Neutrophil (primary cell): Measurements from ENCODE around the gene RNF225.

Experiments
- H3K27ac ChIP-seq: fragments of 200-600 bp; sonication (generic); 2 replicates; pipeline ENCODE4 v1.5.1; 2016; ENCODE audit warnings: mild to moderate bottlenecking, moderate library complexity
- H3K27me3 ChIP-seq: fragments of 200-600 bp; sonication (generic); 2 replicates; pipeline ENCODE4 v1.6.0; 2016; ENCODE audit warnings: mild to moderate bottlenecking
- H3K36me3 ChIP-seq: fragments of 200-600 bp; sonication (generic); 2 replicates; pipeline ENCODE4 v1.5.1; 2017
- H3K4me1 ChIP-seq, 2 experiments: fragments of 200-600 bp in 1 of 2; sonication (generic) in 1 of 2; 1 replicate in 1 of 2; 2 replicates in 1 of 2; pipeline versions ENCODE4 v1.5.1 to v1.6.1; 2013 to 2016; ENCODE audit warnings: low read depth in 1 of 2, low read length in 1 of 2, mild to moderate bottlenecking in 1 of 2, moderate library complexity in 1 of 2; ENCODE audit not compliant: control insufficient read depth in 1 of 2, insufficient read depth in 1 of 2
- H3K4me3 ChIP-seq, 2 experiments: fragments of 200-600 bp in 1 of 2; sonication (generic) in 1 of 2; 1 replicate in 1 of 2; 2 replicates in 1 of 2; pipeline ENCODE4 v1.5.1; 2013 to 2016; ENCODE audit warnings: low read depth in 1 of 2, low read length in 1 of 2, mild to moderate bottlenecking in 1 of 2, moderate library complexity in 1 of 2
- H3K9me3 ChIP-seq: fragments of 200-600 bp; sonication (generic); 2 replicates; pipeline ENCODE4 v1.5.1; 2016
- CTCF ChIP-seq: fragments of 200-600 bp; sonication (generic); IDR thresholded peaks from 2 replicates; pipeline ENCODE4 v1.5.1; 2016; ENCODE audit warnings: antibody characterized with exemption

The RNF225 gene

GRCh38 chr19:58397533-58398037 is 2.1 kb downstream of the RNF225 start:
- no peak for TF ChIP-seq CTCF
- no peak overlapping the region for H3K27ac ChIP-seq

GRCh38 chr19:58398087-58398486 is 2.6 kb downstream of the RNF225 start:
- H3K9me3 ChIP-seq = no peaks in the 10 kb centered on the region
- TF ChIP-seq CTCF = no peak
- H3K4me1 ChIP-seq = peaks cover 5 to 14% of the 10 kb centered on the region in 2 experiments
- peaks cover 19% of the 10 kb centered on the region for H3K36me3 ChIP-seq
- H3K27me3 ChIP-seq = peaks cover 51% of the 10 kb centered on the region
- H3K4me3 ChIP-seq = no peak overlapping the region
- no peak overlapping the region for H3K27ac ChIP-seq

More at GRCh38 chr19:58397533-58398037, 2.1 kb downstream of the RNF225 start:
- Histone ChIP-seq H3K27me3 (peaks cover 51% of the 10 kb centered on the region), H3K36me3 (peaks cover 24% of the 10 kb centered on the region), H3K4me3 (no peak overlapping the region), H3K9me3 (no peaks in the 10 kb centered on the region), H3K4me1 (peaks cover 5 to 14% of the 10 kb centered on the region in 2 experiments)

GRCh38 chr19:58398545-58398944 is 3.1 kb downstream of the RNF225 start:
- Histone ChIP-seq H3K36me3 (peaks cover 15% of the 10 kb centered on the region), H3K27ac (no peak overlapping the region), H3K9me3 (no peaks in the 10 kb centered on the region), H3K4me3 (no peak overlapping the region), H3K27me3 (peaks cover 51% of the 10 kb centered on the region), H3K4me1 (peaks cover 5 to 14% of the 10 kb centered on the region in 2 experiments)
- TF ChIP-seq CTCF = no peak

- Histone ChIP-seq H3K27ac (no peak overlapping the region), H3K36me3 (peaks cover 3% of the 10 kb centered on the region), H3K4me3 (no peak overlapping the region), H3K4me1 (peaks cover 5 to 14% of the 10 kb centered on the region in 2 experiments), H3K9me3 (no peaks in the 10 kb centered on the region), H3K27me3 (peaks cover 50% of the 10 kb centered on the region)
- TF ChIP-seq CTCF = no peak
Measured at GRCh38 chr19:58399903-58400302, 4.4 kb downstream of the RNF225 start.

GRCh38 chr19:58400316-58400915 is 5.0 kb downstream of the RNF225 start:
- no peaks in the 10 kb centered on the region for H3K9me3 ChIP-seq
- H3K4me3 ChIP-seq = peak overlapping the region in 1 of 2 experiments; percentile 64
- peaks cover 45% of the 10 kb centered on the region for H3K27me3 ChIP-seq
- peak overlapping the region; percentile 26 for H3K27ac ChIP-seq
- H3K36me3 ChIP-seq = no peaks in the 10 kb centered on the region
- TF ChIP-seq CTCF = no peak
- peaks cover 5 to 14% of the 10 kb centered on the region in 2 experiments for H3K4me1 ChIP-seq
